ENCODE measurements around the gene CEBPZOS. TPM values are rescaled to one million over a fixed set of nuclear protein-coding genes. Genes with fewer than 3 reads are reported as not detected.

The CEBPZOS gene
- total and polyA plus RNA-seq, 2 of the 8 experiments (the other 6 are each of a cell fraction or from before 2014, with no cell fraction given): 27.3 to 43.5 TPM

Other genes starting within 250 kb of the CEBPZOS start
- gene STRN, start 230.0 kb upstream of the CEBPZOS start, total RNA-seq (2021; fragmentation: NEBNext Ultra II Directional; extraction: Animal tissue kit (Norgen Biotek cat#: 25700)): 38.9 and 47.0 TPM in 2 replicates
- gene STRN, start 230.0 kb upstream of the CEBPZOS start, polyA plus RNA-seq (2011; rRNA removed): 6.4 and 8.3 TPM in 2 replicates
- 11.3 and 12.6 TPM in 2 replicates for gene HEATR5B, start 112.1 kb upstream of the CEBPZOS start, total RNA-seq (2021; fragmentation: NEBNext Ultra II Directional; extraction: Animal tissue kit (Norgen Biotek cat#: 25700))
- 5.5 and 7.0 TPM in 2 replicates for gene HEATR5B, start 112.1 kb upstream of the CEBPZOS start, polyA plus RNA-seq (2011; rRNA removed)
- gene GPATCH11, start 112.0 kb upstream of the CEBPZOS start, total RNA-seq (2021; fragmentation: NEBNext Ultra II Directional; extraction: Animal tissue kit (Norgen Biotek cat#: 25700)): 2.7 and 3.4 TPM in 2 replicates
- gene GPATCH11, start 112.0 kb upstream of the CEBPZOS start, polyA plus RNA-seq (2011; rRNA removed): 0.38 and 0.60 TPM in 2 replicates
- 46.3 and 46.9 TPM in 2 replicates for gene EIF2AK2, start 39.5 kb upstream of the CEBPZOS start, total RNA-seq (2021; fragmentation: NEBNext Ultra II Directional; extraction: Animal tissue kit (Norgen Biotek cat#: 25700))
- gene EIF2AK2, start 39.5 kb upstream of the CEBPZOS start, polyA plus RNA-seq (2011; rRNA removed): 6.8 and 13.1 TPM in 2 replicates
- gene SULT6B1, start 7.8 kb upstream of the CEBPZOS start, total RNA-seq (2021; fragmentation: NEBNext Ultra II Directional; extraction: Animal tissue kit (Norgen Biotek cat#: 25700)): not detected in 2 replicates
- gene SULT6B1, start 7.8 kb upstream of the CEBPZOS start, polyA plus RNA-seq (2011; rRNA removed): not detected in 2 replicates
- gene CEBPZ, start 35.1 kb downstream of the CEBPZOS start, total RNA-seq (2021; fragmentation: NEBNext Ultra II Directional; extraction: Animal tissue kit (Norgen Biotek cat#: 25700)): 186 and 201 TPM in 2 replicates
- 14.7 and 19.1 TPM in 2 replicates for gene CEBPZ, start 35.1 kb downstream of the CEBPZOS start, polyA plus RNA-seq (2011; rRNA removed)
- 46.8 and 56.0 TPM in 2 replicates for gene NDUFAF7, start 35.2 kb downstream of the CEBPZOS start, total RNA-seq (2021; fragmentation: NEBNext Ultra II Directional; extraction: Animal tissue kit (Norgen Biotek cat#: 25700))
- gene NDUFAF7, start 35.2 kb downstream of the CEBPZOS start, polyA plus RNA-seq (2011; rRNA removed): 34.0 and 50.2 TPM in 2 replicates
- 55.2 and 63.3 TPM in 2 replicates for gene PRKD3, start 128.3 kb downstream of the CEBPZOS start, total RNA-seq (2021; fragmentation: NEBNext Ultra II Directional; extraction: Animal tissue kit (Norgen Biotek cat#: 25700))
- gene PRKD3, start 128.3 kb downstream of the CEBPZOS start, polyA plus RNA-seq (2011; rRNA removed): 10.0 and 12.0 TPM in 2 replicates
- 3.9 and 4.0 TPM in 2 replicates for gene QPCT, start 148.1 kb downstream of the CEBPZOS start, total RNA-seq (2021; fragmentation: NEBNext Ultra II Directional; extraction: Animal tissue kit (Norgen Biotek cat#: 25700))
- gene QPCT, start 148.1 kb downstream of the CEBPZOS start, polyA plus RNA-seq (2011; rRNA removed): 4.3 TPM in 2 replicates

Data from H1 (cell line).